Endothelial cell of umbilical vein (primary cell): ENCODE measurements around the gene EFTUD2. TPM values are rescaled to one million over a fixed set of nuclear protein-coding genes. Genes with fewer than 3 reads are reported as not detected.

Experiments used
- BruUV-seq: library from RNA; stranded (reverse); fragments of 400-500 nt; replicated peaks from 2 replicates; lab custom pipeline; 2021; lab: Mats Ljungman, UMichigan
- CTCF ChIA-PET: fragments of 300-600, 350-600 bp; sonication (Branson Sonifier 250); formaldehyde crosslinking; loops from one replicate; lab custom pipeline; 2021; ENCODE audit warnings: antibody characterized with exemption, inconsistent platforms; lab: Charles Lee
- POLR2A ChIA-PET: fragments of 300-600, 350-600 bp; sonication (Branson Sonifier 250); formaldehyde crosslinking; loops from one replicate; lab custom pipeline; 2021; ENCODE audit warnings: antibody characterized with exemption, inconsistent platforms; lab: Charles Lee
- DNase-seq: peaks from one replicate; pipeline ENCODE4 v3.0.0-alpha.2; 2011; ENCODE audit warnings: low read depth, low spot score
- FAIRE-seq: peaks from 2 replicates; lab custom pipeline; 2011; peaks lifted over from hg19 to GRCh38; lab: Jason Lieb, UNC
- H2AFZ ChIP-seq: 2 replicates; pipeline ENCODE4 v1.6.0; 2012; ENCODE audit warnings: low read depth, low read length, control low read depth, inconsistent platforms
- H3K27ac ChIP-seq: 2 replicates; pipeline ENCODE4 v1.5.1; 2011; ENCODE audit warnings: low read depth, mild to moderate bottlenecking, control low read depth, low read length, moderate library complexity; ENCODE audit not compliant: insufficient read depth
- H3K27me3 ChIP-seq, 2 experiments: 2 replicates each; pipeline versions ENCODE4 v1.6.0 to v1.6.1; 2011; ENCODE audit warnings: low read length in 2 of 2, mixed read lengths in 1 of 2; ENCODE audit not compliant: control insufficient read depth in 2 of 2, insufficient read depth in 2 of 2
- H3K36me3 ChIP-seq, 2 experiments: 2 replicates in 1 of 2; 3 replicates in 1 of 2; pipeline ENCODE4 v1.5.1; 2011; ENCODE audit warnings: low read length in 2 of 2, mild to moderate bottlenecking in 1 of 2, moderate library complexity in 1 of 2; ENCODE audit not compliant: control insufficient read depth in 2 of 2, insufficient read depth in 2 of 2; ENCODE audit errors: extremely low read depth in 1 of 2
- H3K4me1 ChIP-seq: 3 replicates; pipeline ENCODE4 v1.5.1; 2011; ENCODE audit warnings: mild to moderate bottlenecking, low read length; ENCODE audit not compliant: control insufficient read depth, insufficient read depth; ENCODE audit errors: extremely low read depth
- H3K4me2 ChIP-seq: 2 replicates; pipeline ENCODE4 v1.6.1; 2011; ENCODE audit warnings: low read length, control low read depth, mixed read lengths; ENCODE audit not compliant: insufficient read depth
- H3K4me3 ChIP-seq, 3 experiments: fragments of 200-600 bp in 1 of 3; sonication (generic), shearing (Covaris generic) in 1 of 3; replicated peaks in 1 of 3; 2 replicates each; pipeline ENCODE4 v1.5.1; 2011 to 2016; ENCODE audit warnings: control low read depth in 3 of 3, low read length in 3 of 3, mild to moderate bottlenecking in 2 of 3, inconsistent platforms in 1 of 3, low read depth in 1 of 3, moderate library complexity in 1 of 3; ENCODE audit not compliant: insufficient read depth in 1 of 3
- H3K79me2 ChIP-seq: 2 replicates; pipeline ENCODE4 v1.6.0; 2012; ENCODE audit warnings: low read length, inconsistent platforms; ENCODE audit not compliant: control insufficient read depth, insufficient read depth
- H3K9ac ChIP-seq: replicated peaks from 2 replicates; pipeline ENCODE3; 2011; ENCODE audit warnings: low read length, control low read depth; ENCODE audit not compliant: insufficient read depth; ENCODE audit errors: extremely low read depth
- H3K9me1 ChIP-seq: replicated peaks from 3 replicates; pipeline ENCODE4 v1.6.0; 2011; ENCODE audit warnings: mild to moderate bottlenecking, low read length; ENCODE audit not compliant: control insufficient read depth, insufficient read depth; ENCODE audit errors: extremely low read depth
- H3K9me3 ChIP-seq: replicated peaks from 2 replicates; pipeline ENCODE4 v1.5.1; 2012; ENCODE audit warnings: low read length, inconsistent platforms; ENCODE audit not compliant: control insufficient read depth, insufficient read depth
- H4K20me1 ChIP-seq: replicated peaks from 2 replicates; pipeline ENCODE3; 2011; ENCODE audit warnings: mild to moderate bottlenecking, low read length; ENCODE audit not compliant: control insufficient read depth, insufficient read depth; ENCODE audit errors: extremely low read depth
- EZH2 ChIP-seq: IDR thresholded peaks from 2 replicates; pipeline ENCODE4 v1.6.1; 2012; ENCODE audit warnings: borderline replicate concordance, low read depth, mild to moderate bottlenecking, moderate library complexity, low read length, inconsistent platforms; ENCODE audit not compliant: severe bottlenecking
- FOS ChIP-seq: IDR thresholded peaks from 2 replicates; pipeline ENCODE4 v1.6.1; 2011; ENCODE audit warnings: mild to moderate bottlenecking, low read length, moderate library complexity, borderline replicate concordance; ENCODE audit not compliant: insufficient read depth
- GATA2 ChIP-seq: IDR thresholded peaks from 2 replicates; pipeline ENCODE4 v1.7.0; 2011; ENCODE audit warnings: low read depth, mild to moderate bottlenecking, moderate library complexity, mixed read lengths, low read length; ENCODE audit not compliant: insufficient read length, insufficient read depth
- JUN ChIP-seq: IDR thresholded peaks from 2 replicates; pipeline ENCODE4 v1.6.1; 2011; ENCODE audit warnings: borderline replicate concordance, low read depth; ENCODE audit not compliant: insufficient read length, insufficient read depth
- MAX ChIP-seq: IDR thresholded peaks from 2 replicates; pipeline ENCODE4 v1.6.1; 2011; ENCODE audit not compliant: insufficient read depth, insufficient read length
- MYC ChIP-seq: IDR thresholded peaks from one replicate; pipeline ENCODE4 v1.6.1; 2011; ENCODE audit warnings: mild to moderate bottlenecking, low read depth, low read length
- POLR2A ChIP-seq: IDR thresholded peaks from 2 replicates; pipeline ENCODE4 v1.6.1; 2012; ENCODE audit warnings: low read depth, mild to moderate bottlenecking, control low read depth, low read length
- POLR2AphosphoS5 ChIP-seq: IDR thresholded peaks from 2 replicates; pipeline ENCODE4 v1.6.1; 2012; ENCODE audit warnings: low read depth, mild to moderate bottlenecking, control low read depth, low read length, moderate library complexity; ENCODE audit not compliant: insufficient read depth
- dilution Hi-C: fragments of 300-500 bp; cut with MboI; formaldehyde crosslinking; loops from one replicate; pipeline ENCODE4 v1.15.0; 2019; ENCODE audit warnings: low sequenced_read_pairs; ENCODE audit not compliant: extremely low pct_ligation_motif_present
- intact Hi-C: fragments of 100-400 bp; cut with micrococcal nuclease; formaldehyde crosslinking; loops from one replicate; pipeline ENCODE4 v1.10.0; 2022
- polyA plus RNA-seq, 4 experiments: library from polyadenylated mRNA; depleted of rRNA in 3 of 4; stranded (reverse) in 3 of 4; unstranded in 1 of 4; fragments of >200 nt; gene quantifications; 2 replicates each; pipeline versions ENCODE4 v1.2.1 to v1.2.3, GENCODE V29; 2011 to 2012; ENCODE audit warnings: missing spikeins in 1 of 4
- total RNA-seq: library from RNA; stranded (reverse); gene quantifications from 2 replicates; pipeline ENCODE4 v1.2.3, GENCODE V29; 2021
- TF ChIP-seq, protein P1 (sequence below), 2 donors: IDR thresholded peaks; 1 replicate in 1 of 2; 2 replicates in 1 of 2; pipeline ENCODE4 v1.5.1; 2011; ENCODE audit warnings: low read length in 2 of 2, mild to moderate bottlenecking in 2 of 2, moderate library complexity in 2 of 2, control low read depth in 1 of 2, inconsistent platforms in 1 of 2, low read depth in 1 of 2; ENCODE audit not compliant: insufficient read depth in 1 of 2; ENCODE audit errors: extremely low read depth in 1 of 2

The EFTUD2 gene
- total and polyA plus RNA-seq, 2 donors (not counting 3 experiments of a cell fraction or from before 2014, with no cell fraction given): 125 to 170 TPM

DNA sequence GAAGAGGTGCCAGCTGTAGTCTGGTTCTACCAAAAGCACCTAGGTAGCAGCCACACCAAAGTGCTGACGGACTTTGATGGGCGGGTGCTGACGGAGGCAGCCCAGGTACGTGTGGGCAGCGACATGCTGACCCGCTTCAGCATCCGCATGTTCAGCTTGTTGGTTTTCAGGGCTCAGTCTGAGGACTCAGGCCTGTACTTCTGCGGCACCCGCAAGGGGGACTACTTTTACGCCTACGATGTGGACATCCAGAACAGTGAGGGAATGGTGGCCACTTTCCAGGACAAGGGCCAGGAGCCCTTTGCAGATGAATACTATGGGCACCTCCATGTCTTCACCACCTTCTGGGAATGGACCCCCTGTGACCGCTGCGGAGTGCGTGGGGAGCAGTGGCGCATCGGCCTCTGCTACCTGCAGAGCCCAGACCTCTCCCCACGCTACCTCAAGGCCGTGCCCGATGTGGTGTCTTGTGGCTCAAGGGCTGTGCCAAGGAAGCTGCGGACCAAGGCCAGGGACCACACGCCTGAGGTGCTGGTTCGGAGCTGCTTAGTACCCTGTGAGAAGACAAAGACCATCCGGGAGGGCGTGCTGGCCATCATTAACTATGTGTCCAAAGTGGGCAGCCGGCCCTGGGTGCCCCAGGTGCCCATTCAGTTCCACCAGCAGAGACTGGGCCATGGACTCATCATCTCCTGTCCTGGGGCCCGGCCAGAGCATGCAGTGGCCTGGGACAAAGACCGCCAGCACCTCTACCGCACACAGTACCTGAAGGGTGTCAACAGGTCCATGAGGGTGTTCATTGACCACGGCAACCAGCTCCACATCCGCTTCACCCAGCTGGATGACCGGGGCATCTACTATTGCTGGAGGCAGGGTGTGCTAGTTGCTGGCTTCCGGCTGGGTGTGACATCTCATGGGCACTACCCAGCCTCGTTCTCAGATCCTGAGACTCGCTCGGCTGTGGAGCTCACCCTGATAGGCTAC, 5.0 kb upstream of the EFTUD2 start:
- BruUV-seq: no TSS peak
- peaks cover 49% of the 10 kb centered on the region for H3K4me1 ChIP-seq
- no peaks in the 10 kb centered on the region for H3K9me3 ChIP-seq
- H3K27ac ChIP-seq: no peak overlapping the region
- no peaks in the 10 kb centered on the region for H3K27me3 ChIP-seq
- no peak for DNase-seq
- no peak overlapping the region for H3K4me3 ChIP-seq
- TF ChIP-seq JUN: no peak
- no peak for TF ChIP-seq FOS
- no peak for TF ChIP-seq POLR2A
- TF ChIP-seq POLR2AphosphoS5: no peak
- no peak for TF ChIP-seq EZH2
- TF ChIP-seq MYC: no peak
- TF ChIP-seq, protein P1, sequence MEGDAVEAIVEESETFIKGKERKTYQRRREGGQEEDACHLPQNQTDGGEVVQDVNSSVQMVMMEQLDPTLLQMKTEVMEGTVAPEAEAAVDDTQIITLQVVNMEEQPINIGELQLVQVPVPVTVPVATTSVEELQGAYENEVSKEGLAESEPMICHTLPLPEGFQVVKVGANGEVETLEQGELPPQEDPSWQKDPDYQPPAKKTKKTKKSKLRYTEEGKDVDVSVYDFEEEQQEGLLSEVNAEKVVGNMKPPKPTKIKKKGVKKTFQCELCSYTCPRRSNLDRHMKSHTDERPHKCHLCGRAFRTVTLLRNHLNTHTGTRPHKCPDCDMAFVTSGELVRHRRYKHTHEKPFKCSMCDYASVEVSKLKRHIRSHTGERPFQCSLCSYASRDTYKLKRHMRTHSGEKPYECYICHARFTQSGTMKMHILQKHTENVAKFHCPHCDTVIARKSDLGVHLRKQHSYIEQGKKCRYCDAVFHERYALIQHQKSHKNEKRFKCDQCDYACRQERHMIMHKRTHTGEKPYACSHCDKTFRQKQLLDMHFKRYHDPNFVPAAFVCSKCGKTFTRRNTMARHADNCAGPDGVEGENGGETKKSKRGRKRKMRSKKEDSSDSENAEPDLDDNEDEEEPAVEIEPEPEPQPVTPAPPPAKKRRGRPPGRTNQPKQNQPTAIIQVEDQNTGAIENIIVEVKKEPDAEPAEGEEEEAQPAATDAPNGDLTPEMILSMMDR (IDR thresholded peaks at IDR 0.05; ENCODE audit: extremely low read depth in 1 of 2, insufficient read depth in 1 of 2, low read depth in 1 of 2, low read length in 2 of 2): no peak
- TF ChIP-seq GATA2: no peak
- no peak for TF ChIP-seq MAX
- H3K36me3 ChIP-seq: no peaks in the 10 kb centered on the region
- no peak overlapping the region for H3K4me2 ChIP-seq
- ChIA-PET POLR2A (no interaction called here), CTCF (interaction anchor here (1.2 to 1.6 kb wide), 3 partner anchors 11 to 231 kb away, joined by 3 to 6 read pairs (median 4); partner anchors contain the start of genes ACBD4 and GFAP)
- dilution Hi-C loops (no loop called here), intact Hi-C loops (no loop called here)
- no peaks in the 10 kb centered on the region for H3K79me2 ChIP-seq
- H3K9ac ChIP-seq: no peak overlapping the region
- no peak for FAIRE-seq
- H2AFZ ChIP-seq: no peak overlapping the region
- no peaks in the 10 kb centered on the region for H4K20me1 ChIP-seq
- no peaks in the 10 kb centered on the region for H3K9me1 ChIP-seq
